ENCODE results near the gene DGKB. TPM values are rescaled to one million over a fixed set of nuclear protein-coding genes. Genes with fewer than 3 reads are reported as not detected.

The DGKB gene
- total and polyA plus RNA-seq, 2 donors = 0.09 to 0.19 TPM

DNA sequence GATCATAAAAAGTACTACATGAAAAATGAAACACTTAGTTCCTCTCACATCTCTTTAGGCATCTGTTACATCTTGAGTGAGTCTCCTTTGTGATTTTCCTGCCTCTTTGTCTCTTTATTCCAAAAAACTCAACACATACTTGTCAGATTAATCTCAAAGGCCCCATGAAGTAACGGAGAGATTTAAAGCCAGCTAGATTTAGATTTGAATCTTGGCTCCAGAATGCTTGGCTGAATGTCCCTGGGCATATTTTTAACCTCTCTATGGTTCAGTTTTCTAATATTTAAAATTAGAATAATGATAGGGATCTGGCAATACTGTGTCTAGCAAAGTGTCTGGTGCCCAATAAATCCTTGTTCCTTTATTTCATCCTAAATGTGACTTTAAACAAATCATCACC is 140.0 kb downstream of the DGKB start:
- H3K36me3 ChIP-seq (ENCODE audit: control insufficient read depth in 2 of 2, insufficient read depth in 2 of 2, low read length in 1 of 2) = no peaks in the 10 kb centered on the region
- no peaks in the 10 kb centered on the region for H3K27me3 ChIP-seq (ENCODE audit: control insufficient read depth in 2 of 2, insufficient read depth in 1 of 2, low read length in 1 of 2)
- no peaks in the 10 kb centered on the region for H3K4me1 ChIP-seq (ENCODE audit: control insufficient read depth in 2 of 2, insufficient read depth in 2 of 2, low read length in 2 of 2)
- WGBS = 51% methylated on average over 1 of the region's 1 CpG
- H3K4me3 ChIP-seq (ENCODE audit: low read length in 2 of 2) = no peak overlapping the region
- no peak overlapping the region for H3K27ac ChIP-seq (ENCODE audit: low read depth in 1 of 2, low read length in 1 of 2)
- no peaks in the 10 kb centered on the region for H3K9me3 ChIP-seq (ENCODE audit: control insufficient read depth in 2 of 2, insufficient read depth in 1 of 2, low read length in 1 of 2)
- DNase-seq (ENCODE audit: low read depth in 6 of 9, low spot score in 9 of 9) = no peak

DNA sequence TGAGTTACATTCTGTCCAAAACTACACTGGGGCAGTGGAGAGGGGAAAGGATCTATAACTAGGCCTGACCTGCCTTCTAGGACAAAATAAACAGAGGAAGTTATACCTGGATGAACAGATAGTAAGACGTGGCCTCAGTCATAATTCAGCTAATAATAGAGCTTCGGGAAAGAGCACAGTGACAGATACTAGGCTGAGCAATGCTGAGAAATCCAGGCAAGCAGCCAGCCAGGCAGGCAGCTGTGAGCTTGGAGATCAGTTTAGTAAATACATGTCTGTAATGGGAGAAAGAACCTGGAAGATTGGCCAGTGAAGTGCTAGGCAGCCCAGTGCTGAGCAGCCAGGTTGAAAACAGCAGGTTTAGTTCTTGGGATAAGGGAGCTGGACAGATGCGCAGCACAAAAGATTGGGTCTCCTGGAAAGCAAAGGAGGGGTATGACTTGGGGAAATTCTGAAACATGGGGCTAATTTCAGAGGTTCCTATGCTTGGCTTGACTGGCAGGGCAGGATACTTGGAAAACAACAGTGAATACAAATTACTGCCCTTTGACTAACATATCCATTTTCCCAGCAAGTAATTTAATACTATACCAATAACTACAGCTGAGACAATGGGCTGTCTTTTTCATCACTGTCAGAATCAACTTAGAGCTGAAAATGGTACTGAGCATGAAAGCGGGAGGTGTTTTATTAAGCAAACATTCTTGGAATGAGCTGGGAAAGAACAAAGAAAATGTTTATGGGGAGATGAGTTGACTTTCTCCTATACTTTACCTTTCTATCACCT is 140.8 kb downstream of the DGKB start:
- DNase-seq (ENCODE audit: low read depth in 6 of 9, low spot score in 9 of 9) = peak in 2 of 9 donors; percentile 3 to 12

DNA sequence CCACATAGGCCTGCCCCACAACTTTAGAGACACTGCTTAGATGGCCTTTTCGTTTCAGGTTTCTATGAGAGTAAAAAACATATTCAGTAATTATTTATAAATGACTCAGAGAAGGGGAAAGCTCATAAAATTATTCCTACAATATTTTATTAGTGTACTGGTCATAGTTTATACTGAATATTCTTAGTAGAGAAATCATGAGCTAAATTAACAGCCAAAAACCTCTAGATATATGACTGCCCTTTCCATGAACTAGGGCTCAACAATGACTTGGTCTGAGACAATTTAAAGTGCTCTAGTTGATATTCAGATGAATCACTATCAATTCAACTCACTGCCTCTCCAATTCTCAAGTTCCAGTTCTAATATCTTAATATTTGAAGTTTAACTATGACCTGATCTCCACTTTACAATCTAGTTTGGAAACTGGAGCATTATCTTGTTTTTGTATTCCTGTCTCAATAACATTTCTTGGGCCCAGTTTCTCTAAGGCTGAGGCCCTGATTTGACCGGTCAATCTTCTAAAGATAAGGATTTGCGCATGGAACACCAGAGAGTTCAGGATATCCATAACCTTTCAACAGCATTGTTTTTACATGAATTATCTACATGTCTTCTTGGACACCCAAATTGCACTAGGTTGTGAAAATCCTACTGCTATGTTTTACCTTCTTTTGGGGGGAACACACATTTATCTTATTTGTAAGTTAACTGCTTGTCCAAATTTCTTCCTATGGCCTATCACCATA is 141.6 kb downstream of the DGKB start:
- H3K27me3 ChIP-seq (ENCODE audit: control insufficient read depth in 2 of 2, insufficient read depth in 1 of 2, low read length in 1 of 2) = no peaks in the 10 kb centered on the region
- 91% methylated on average over 3 of the region's 3 CpGs for WGBS
- H3K36me3 ChIP-seq (ENCODE audit: control insufficient read depth in 2 of 2, insufficient read depth in 2 of 2, low read length in 1 of 2) = no peaks in the 10 kb centered on the region
- H3K27ac ChIP-seq (ENCODE audit: low read depth in 1 of 2, low read length in 1 of 2) = no peak overlapping the region
- no peaks in the 10 kb centered on the region for H3K9me3 ChIP-seq (ENCODE audit: control insufficient read depth in 2 of 2, insufficient read depth in 1 of 2, low read length in 1 of 2)
- no peak overlapping the region for H3K4me3 ChIP-seq (ENCODE audit: low read length in 2 of 2)
- H3K4me1 ChIP-seq (ENCODE audit: control insufficient read depth in 2 of 2, insufficient read depth in 2 of 2, low read length in 2 of 2) = no peaks in the 10 kb centered on the region
- DNase-seq (ENCODE audit: low read depth in 6 of 9, low spot score in 9 of 9) = no peak

More for the DNA sequence above, 140.8 kb downstream of the DGKB start:
- Histone ChIP-seq H3K4me3 (ENCODE audit: low read length in 2 of 2) (no peak overlapping the region), H3K27ac (ENCODE audit: low read depth in 1 of 2, low read length in 1 of 2) (peak overlapping the region in 1 of 2 donors; percentile 18), H3K9me3 (ENCODE audit: control insufficient read depth in 2 of 2, insufficient read depth in 1 of 2, low read length in 1 of 2) (no peaks in the 10 kb centered on the region), H3K4me1 (ENCODE audit: control insufficient read depth in 2 of 2, insufficient read depth in 2 of 2, low read length in 2 of 2) (no peaks in the 10 kb centered on the region), H3K27me3 (ENCODE audit: control insufficient read depth in 2 of 2, insufficient read depth in 1 of 2, low read length in 1 of 2) (no peaks in the 10 kb centered on the region), H3K36me3 (ENCODE audit: control insufficient read depth in 2 of 2, insufficient read depth in 2 of 2, low read length in 1 of 2) (no peaks in the 10 kb centered on the region)
- WGBS = 87% methylated on average over 4 of the region's 4 CpGs

DNA sequence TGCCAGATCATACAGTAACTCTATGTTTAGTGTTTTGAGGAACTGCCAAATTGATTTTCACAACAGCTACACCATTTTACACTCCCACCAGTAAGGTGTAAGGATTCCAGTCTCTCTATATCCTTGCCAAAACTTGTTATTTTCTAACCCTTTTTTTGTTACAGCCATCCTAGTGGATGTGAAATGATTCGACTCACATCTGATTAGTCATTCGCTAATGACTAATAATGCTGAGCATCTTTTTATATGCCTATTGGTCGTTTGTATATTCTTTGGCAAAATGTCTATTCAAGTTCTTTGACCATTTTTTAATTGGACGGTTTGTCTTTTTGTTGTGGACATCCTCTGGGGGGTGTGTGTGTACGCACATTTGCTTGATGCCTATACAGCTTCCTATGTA is 142.8 kb downstream of the DGKB start:
- Histone ChIP-seq H3K36me3 (ENCODE audit: control insufficient read depth in 2 of 2, insufficient read depth in 2 of 2, low read length in 1 of 2) (no peaks in the 10 kb centered on the region), H3K27ac (ENCODE audit: low read depth in 1 of 2, low read length in 1 of 2) (no peak overlapping the region), H3K9me3 (ENCODE audit: control insufficient read depth in 2 of 2, insufficient read depth in 1 of 2, low read length in 1 of 2) (no peaks in the 10 kb centered on the region), H3K4me3 (ENCODE audit: low read length in 2 of 2) (no peak overlapping the region), H3K27me3 (ENCODE audit: control insufficient read depth in 2 of 2, insufficient read depth in 1 of 2, low read length in 1 of 2) (no peaks in the 10 kb centered on the region), H3K4me1 (ENCODE audit: control insufficient read depth in 2 of 2, insufficient read depth in 2 of 2, low read length in 2 of 2) (no peaks in the 10 kb centered on the region)
- WGBS = 93% methylated on average over 5 of the region's 5 CpGs
- no peak for DNase-seq (ENCODE audit: low read depth in 6 of 9, low spot score in 9 of 9)

DNA sequence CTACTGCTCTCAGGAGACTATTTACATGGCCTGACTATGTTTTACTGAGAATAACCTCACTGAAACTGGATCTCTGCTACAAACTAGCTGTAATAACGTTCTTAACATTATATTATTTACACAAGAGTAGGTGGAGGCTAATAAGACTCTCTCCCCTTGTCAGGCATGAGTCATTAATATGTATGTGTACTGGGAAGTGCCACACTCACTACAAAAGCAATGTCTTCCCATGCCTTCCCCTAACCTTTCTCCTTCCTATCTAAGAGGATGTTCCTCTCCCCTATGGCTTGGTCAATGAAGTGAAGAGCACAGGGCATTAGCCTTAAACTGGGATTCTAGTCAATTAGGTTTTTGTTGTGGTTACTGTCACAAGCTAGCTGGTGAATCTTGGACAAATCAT is 147.9 kb downstream of the DGKB start:
- no peak for DNase-seq (ENCODE audit: low read depth in 6 of 9, low spot score in 9 of 9)
- Histone ChIP-seq H3K27me3 (ENCODE audit: control insufficient read depth in 2 of 2, insufficient read depth in 1 of 2, low read length in 1 of 2) (no peaks in the 10 kb centered on the region), H3K4me3 (ENCODE audit: low read length in 2 of 2) (no peak overlapping the region), H3K4me1 (ENCODE audit: control insufficient read depth in 2 of 2, insufficient read depth in 2 of 2, low read length in 2 of 2) (no peaks in the 10 kb centered on the region), H3K27ac (ENCODE audit: low read depth in 1 of 2, low read length in 1 of 2) (no peak overlapping the region), H3K36me3 (ENCODE audit: control insufficient read depth in 2 of 2, insufficient read depth in 2 of 2, low read length in 1 of 2) (no peaks in the 10 kb centered on the region), H3K9me3 (ENCODE audit: control insufficient read depth in 2 of 2, insufficient read depth in 1 of 2, low read length in 1 of 2) (no peaks in the 10 kb centered on the region)
- WGBS = 46% methylated on average over 1 of the region's 1 CpG

DNA sequence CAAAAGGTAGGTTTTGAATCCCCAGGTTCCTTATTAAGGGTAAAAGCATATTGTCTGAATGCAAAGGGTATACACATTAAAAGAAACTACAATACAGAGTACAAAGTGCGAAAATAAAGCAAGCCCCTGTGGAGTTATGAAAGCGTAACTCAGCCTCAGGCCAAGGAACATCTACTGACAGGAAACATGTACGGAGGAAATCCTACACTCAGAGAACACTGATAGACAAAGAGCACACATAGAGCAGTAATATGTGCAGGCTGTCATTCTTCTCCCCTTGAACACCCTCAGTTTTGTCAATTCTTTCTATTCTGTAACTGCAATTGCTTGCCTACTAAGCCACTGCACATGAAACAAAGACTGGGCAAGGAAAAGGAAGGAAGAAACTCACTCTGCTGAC is 150.2 kb downstream of the DGKB start:
- H3K9me3 ChIP-seq (ENCODE audit: control insufficient read depth in 2 of 2, insufficient read depth in 1 of 2, low read length in 1 of 2) = peaks cover 0 to 3% of the 10 kb centered on the region in 2 donors
- no peaks in the 10 kb centered on the region for H3K4me1 ChIP-seq (ENCODE audit: control insufficient read depth in 2 of 2, insufficient read depth in 2 of 2, low read length in 2 of 2)
- H3K27ac ChIP-seq (ENCODE audit: low read depth in 1 of 2, low read length in 1 of 2) = no peak overlapping the region
- no peak overlapping the region for H3K4me3 ChIP-seq (ENCODE audit: low read length in 2 of 2)
- 86% methylated on average over 3 of the region's 3 CpGs for WGBS
- no peaks in the 10 kb centered on the region for H3K36me3 ChIP-seq (ENCODE audit: control insufficient read depth in 2 of 2, insufficient read depth in 2 of 2, low read length in 1 of 2)
- H3K27me3 ChIP-seq (ENCODE audit: control insufficient read depth in 2 of 2, insufficient read depth in 1 of 2, low read length in 1 of 2) = no peaks in the 10 kb centered on the region
- DNase-seq (ENCODE audit: low read depth in 6 of 9, low spot score in 9 of 9) = no peak

DNA sequence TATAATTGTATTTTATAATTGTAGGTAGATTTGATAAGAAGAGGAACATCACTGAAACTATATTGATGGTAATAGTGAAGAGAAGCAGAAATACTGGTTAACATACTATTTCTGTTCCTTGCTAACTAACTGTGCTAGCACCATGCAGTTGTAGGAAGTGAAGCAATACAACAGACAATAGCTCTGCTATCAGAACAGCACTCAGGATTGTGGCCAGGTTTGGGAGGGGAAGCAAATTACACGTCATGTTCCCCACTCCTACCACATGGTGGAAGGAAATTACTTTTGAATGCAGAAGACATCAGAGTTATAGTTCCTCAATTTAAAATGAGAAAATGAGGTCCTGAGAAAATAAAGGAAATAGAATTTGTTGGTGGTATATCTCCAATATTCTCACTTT is 151.1 kb downstream of the DGKB start:
- Histone ChIP-seq H3K27ac (ENCODE audit: low read depth in 1 of 2, low read length in 1 of 2) (no peak overlapping the region), H3K4me3 (ENCODE audit: low read length in 2 of 2) (no peak overlapping the region), H3K27me3 (ENCODE audit: control insufficient read depth in 2 of 2, insufficient read depth in 1 of 2, low read length in 1 of 2) (no peaks in the 10 kb centered on the region), H3K9me3 (ENCODE audit: control insufficient read depth in 2 of 2, insufficient read depth in 1 of 2, low read length in 1 of 2) (peaks cover 0 to 3% of the 10 kb centered on the region in 2 donors), H3K36me3 (ENCODE audit: control insufficient read depth in 2 of 2, insufficient read depth in 2 of 2, low read length in 1 of 2) (no peaks in the 10 kb centered on the region), H3K4me1 (ENCODE audit: control insufficient read depth in 2 of 2, insufficient read depth in 2 of 2, low read length in 2 of 2) (no peaks in the 10 kb centered on the region)
- WGBS = 9% methylated on average over 1 of the region's 1 CpG
- DNase-seq (ENCODE audit: low read depth in 6 of 9, low spot score in 9 of 9) = no peak

DNA sequence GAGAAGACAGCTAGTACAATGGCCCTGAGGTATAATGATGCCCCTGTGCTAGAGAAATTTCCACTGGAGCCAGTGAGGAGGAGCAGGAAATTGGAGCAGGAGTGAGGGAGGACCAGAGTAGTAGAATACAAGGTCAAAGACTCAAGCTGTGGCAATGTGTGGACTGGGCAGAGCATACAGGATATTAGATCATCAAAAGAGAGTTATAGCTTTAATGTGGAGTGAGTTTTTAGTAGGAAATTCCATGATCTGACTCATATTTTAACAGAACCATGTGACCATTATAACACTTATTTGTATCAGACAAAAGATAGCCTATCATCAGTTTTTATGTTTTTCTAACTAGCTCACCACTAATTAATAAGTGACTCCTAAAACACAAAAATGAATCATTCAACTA is 154.1 kb downstream of the DGKB start:
- H3K9me3 ChIP-seq (ENCODE audit: control insufficient read depth in 2 of 2, insufficient read depth in 1 of 2, low read length in 1 of 2) = peaks cover 2 to 3% of the 10 kb centered on the region in 2 donors
- no peaks in the 10 kb centered on the region for H3K4me1 ChIP-seq (ENCODE audit: control insufficient read depth in 2 of 2, insufficient read depth in 2 of 2, low read length in 2 of 2)
- no peak overlapping the region for H3K27ac ChIP-seq (ENCODE audit: low read depth in 1 of 2, low read length in 1 of 2)
- H3K27me3 ChIP-seq (ENCODE audit: control insufficient read depth in 2 of 2, insufficient read depth in 1 of 2, low read length in 1 of 2) = no peaks in the 10 kb centered on the region
- no peak for DNase-seq (ENCODE audit: low read depth in 6 of 9, low spot score in 9 of 9)
- no peak overlapping the region for H3K4me3 ChIP-seq (ENCODE audit: low read length in 2 of 2)
- no peaks in the 10 kb centered on the region for H3K36me3 ChIP-seq (ENCODE audit: control insufficient read depth in 2 of 2, insufficient read depth in 2 of 2, low read length in 1 of 2)

DNA sequence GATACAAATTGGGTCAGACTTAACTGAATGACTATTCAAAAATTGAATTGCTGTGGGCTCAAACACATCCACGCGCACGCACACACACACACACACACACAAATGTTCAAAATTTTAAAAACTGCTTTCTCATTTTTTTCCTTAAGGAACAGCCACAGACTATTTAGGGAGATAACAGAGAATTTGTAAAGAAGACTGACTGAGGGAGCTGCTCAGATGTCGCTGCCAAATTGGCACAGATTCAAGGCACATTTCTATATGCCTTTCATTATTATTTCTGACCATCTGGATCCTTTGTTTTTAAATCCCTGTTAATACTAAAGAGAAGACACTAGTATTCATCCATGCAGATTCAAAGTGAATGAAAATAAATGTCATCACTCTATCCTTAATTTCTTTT is 154.8 kb downstream of the DGKB start:
- Histone ChIP-seq H3K27ac (ENCODE audit: low read depth in 1 of 2, low read length in 1 of 2) (no peak overlapping the region), H3K9me3 (ENCODE audit: control insufficient read depth in 2 of 2, insufficient read depth in 1 of 2, low read length in 1 of 2) (peaks cover 2 to 3% of the 10 kb centered on the region in 2 donors), H3K27me3 (ENCODE audit: control insufficient read depth in 2 of 2, insufficient read depth in 1 of 2, low read length in 1 of 2) (no peaks in the 10 kb centered on the region), H3K36me3 (ENCODE audit: control insufficient read depth in 2 of 2, insufficient read depth in 2 of 2, low read length in 1 of 2) (no peaks in the 10 kb centered on the region), H3K4me1 (ENCODE audit: control insufficient read depth in 2 of 2, insufficient read depth in 2 of 2, low read length in 2 of 2) (no peaks in the 10 kb centered on the region), H3K4me3 (ENCODE audit: low read length in 2 of 2) (no peak overlapping the region)
- no peak for DNase-seq (ENCODE audit: low read depth in 6 of 9, low spot score in 9 of 9)
- 87% methylated on average over 4 of the region's 4 CpGs for WGBS
